ENCODE results near the gene GPBAR1.

GPBAR1 gene

DNA sequence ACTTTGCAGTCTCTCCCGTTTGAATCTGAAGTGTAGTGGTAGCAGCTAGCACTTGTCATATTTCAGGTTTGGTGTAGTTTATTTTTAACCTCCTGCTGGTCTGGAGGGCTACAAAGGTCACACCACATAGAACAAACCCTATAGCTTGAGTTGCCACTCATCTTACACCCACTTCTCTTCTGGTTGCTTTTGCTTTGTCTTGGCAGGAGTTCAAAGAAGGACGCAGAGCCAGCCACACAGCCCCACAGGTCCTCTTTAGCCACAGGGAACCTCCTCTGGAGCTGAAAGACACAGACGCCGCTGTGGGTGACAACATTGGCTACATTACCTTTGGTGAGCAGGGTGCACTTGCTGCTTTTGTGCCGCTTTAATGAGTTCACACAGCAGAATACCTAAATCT is 15.6 kb upstream of the GPBAR1 start:
- no peak for FAIRE-seq

DNA sequence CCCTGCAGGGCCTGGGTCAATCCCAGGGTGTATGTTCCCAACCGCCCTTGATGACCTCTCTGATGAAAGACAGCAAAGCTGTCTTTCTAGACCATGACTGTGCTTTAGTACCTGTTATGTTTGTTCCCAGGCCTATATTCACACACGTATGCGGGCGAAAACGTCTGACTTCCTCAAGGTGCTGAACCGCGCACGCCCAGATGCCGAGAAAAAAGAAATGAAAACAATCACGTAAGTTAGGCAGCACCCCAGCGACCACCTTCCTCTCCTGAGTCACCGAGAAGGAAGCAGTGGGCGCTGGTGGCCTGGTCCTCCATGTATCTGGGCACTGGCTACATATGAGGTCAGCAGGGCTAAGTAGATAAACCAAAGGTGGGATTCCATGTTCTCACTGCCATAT is 11.1 kb upstream of the GPBAR1 start:
- FAIRE-seq: no peak

DNA sequence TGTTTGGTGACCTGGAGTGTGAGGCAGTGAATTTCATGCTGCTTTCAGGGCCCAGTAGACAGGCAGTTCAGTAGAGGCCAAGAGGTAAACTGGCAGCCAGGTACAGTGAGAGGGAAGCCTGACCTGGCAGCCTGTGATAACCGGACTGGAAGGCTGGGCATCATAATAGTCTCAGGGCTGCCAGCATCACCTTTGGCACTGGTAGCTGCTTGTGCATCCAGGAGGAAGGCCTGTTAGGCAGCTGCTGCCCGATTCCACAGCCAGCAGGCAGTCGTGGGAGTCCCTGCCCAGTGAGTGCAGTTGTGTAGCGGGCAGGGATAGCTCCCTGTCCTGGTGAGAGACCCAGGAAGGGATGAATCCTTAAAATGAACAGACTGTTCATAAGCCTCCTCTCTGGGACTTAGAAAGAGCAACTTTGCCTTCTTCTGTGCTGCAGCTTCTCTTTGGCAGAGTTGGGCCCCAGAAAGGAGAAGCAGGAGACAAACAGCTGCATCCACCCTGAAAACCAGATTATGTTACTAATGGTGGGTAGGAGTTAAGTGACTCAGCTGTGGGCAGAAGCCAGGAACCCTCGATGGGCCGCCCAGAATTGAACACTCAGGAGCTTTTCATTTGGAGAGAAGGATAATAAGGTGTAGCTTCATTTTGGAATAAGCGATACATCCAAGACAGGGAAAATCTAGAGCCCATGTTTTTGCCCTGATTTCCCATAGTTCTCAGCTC is 8.1 kb upstream of the GPBAR1 start:
- no peak for FAIRE-seq

DNA sequence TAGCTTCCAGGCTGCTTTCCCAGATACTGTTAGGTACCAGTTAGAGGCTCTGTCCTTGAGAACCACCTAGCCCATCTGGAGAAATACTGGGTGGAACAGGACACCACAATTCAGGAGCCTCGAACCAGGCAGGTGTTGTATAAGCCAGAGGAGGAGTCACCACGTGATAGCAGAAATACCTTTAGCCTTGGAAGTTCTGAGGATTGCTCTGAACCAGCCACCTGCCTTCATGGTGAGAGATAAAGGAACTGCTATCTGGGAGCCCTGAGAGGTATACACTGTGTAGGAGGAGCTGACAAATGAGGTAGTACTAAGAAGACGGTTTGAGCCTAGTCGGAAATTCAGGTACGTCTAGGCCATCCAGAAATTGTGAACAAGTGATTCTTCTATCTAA is 7.6 kb upstream of the GPBAR1 start:
- FAIRE-seq: no peak

DNA sequence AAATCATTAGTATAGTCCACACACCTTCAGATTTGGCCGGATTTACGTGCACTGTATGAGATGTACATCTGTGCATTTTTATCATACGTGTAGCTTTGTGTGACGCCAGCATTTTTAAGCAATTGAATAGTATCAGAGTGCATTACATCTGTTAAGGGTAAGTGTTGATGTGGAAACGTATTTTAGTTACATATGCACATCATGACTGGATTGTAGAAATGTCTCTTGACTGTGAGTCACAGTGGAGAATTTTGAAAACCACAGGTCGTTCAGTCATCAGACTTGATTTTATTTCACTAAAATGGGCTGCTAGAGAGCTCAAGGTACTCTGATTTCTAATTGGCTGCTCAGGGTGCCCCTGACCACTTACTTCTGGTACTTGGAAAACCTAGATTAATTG is 5.4 kb upstream of the GPBAR1 start:
- FAIRE-seq: no peak

DNA sequence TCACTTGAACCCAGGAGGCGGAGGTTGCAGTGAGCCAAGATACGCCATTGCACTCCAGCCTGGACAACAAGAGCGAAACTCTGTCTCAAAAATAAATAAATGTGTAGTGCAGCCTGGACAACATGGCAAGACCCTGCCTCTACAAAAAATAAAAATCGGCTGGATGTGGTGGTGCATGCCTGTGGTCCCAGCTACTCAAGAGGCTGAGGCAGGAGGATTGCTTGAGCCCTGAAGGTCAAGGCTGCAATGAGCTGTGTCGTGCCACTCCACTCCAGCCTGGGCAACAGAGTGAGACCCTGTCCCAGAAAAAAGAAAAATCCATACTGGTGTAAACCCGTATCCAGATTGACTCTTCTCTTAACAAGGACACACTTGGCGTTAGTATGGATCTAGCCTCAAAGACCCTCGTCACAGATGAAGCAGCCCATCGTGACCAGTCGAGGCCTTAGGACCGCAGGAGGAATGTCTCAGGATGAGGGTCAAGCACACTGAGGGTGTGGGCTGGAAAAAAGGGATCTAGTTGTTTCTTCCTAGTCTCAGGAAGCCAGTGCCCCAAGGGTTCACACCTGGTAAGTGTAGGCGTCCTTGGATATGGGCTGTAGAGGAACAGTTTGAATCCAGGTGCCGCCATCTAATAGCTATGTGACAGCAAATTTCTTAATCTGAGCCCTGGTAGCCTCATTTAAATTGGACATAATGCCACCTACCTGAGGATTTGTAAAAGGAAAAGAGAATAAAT is 4.0 kb upstream of the GPBAR1 start:
- FAIRE-seq: no peak

DNA sequence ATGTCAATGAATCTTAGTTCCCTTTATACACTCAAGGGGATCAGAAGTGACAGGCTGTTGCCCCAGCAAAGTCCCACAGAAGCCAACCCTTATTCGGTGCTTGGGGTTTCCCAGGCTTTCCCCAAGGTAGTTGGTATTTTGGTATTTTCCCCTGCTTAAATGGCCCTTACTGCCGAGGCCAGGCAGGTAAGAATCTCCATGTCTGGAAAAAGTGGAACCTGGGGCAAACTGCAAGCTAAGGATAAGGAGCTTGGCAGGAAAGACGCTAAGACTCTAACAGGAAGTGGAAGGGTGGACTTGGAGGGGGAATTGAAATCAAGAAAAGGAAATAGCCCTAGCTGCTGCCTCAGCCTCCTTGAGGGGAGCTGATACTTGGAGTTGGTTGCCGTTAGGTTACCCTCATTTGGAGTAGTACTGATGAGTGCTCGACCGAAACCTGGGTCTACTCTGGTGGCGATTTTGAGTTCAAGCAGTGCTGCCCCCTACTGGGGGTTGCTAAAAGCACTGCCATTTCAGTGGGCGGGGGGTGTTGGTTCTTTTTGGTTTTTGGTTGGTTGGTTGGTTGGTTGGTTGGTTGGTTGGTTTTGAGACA is 3.3 kb upstream of the GPBAR1 start:
- FAIRE-seq: no peak

DNA sequence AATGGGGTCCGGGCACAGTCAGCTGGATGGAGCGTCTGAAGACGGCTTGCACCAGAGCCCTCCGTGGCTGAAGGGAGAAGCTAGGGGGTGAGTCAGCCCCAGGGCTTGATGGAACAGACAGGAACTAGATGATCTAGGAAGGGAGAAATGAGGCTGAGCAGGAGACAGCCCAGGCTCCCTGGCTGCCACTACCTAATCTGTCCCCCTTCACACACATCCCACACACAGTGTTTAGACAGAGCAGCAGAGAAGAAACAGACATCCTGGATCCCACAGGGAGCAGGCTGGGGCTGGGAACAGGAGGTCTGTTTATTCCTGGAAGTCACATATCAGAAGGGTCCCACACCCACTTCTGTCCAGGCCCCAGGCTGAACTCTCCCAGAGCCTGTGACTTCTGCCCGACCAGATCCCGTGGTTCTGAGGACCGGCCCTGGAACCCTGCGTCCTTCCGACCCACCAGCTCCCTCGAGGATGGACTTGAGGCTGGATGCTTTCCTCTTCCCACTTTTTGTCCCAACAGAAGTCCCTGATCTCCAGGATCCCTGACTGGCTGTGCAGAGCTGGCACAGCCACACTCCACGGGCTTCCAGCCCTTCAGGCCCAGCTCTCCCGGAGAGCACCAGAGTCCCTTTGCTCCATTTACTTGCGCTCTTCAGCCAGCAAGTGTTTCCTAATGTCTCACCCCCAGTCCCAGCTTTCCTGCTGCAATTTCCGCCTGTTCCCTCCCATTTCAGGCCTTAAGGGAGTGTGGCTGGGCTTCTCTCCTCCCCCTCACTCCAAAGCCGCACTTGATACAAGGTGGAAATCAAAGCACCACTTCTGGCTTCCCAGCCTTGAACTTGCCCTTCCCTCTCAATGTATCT is 1.5 kb upstream of the GPBAR1 start:
- FAIRE-seq: no peak

DNA sequence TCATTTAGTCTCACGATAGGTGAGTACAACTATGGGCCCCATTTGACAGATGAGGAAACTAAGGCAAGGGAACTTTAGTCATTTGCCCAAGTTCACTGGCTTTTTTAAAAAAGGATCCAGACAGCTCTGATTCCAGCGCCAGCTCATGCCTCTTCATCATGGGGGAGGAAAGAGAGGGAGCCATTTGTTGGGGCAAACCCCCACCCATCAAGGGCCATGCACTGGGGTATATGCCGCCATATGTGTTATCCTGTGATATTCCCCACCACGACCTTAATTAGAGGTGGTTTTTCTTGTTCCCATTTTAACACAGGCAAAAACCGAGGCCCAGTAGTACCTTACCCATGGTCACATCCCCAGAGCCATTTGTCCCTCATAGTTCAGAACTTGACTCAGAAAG is 649 bp upstream of the GPBAR1 start:
- FAIRE-seq: no peak

DNA sequence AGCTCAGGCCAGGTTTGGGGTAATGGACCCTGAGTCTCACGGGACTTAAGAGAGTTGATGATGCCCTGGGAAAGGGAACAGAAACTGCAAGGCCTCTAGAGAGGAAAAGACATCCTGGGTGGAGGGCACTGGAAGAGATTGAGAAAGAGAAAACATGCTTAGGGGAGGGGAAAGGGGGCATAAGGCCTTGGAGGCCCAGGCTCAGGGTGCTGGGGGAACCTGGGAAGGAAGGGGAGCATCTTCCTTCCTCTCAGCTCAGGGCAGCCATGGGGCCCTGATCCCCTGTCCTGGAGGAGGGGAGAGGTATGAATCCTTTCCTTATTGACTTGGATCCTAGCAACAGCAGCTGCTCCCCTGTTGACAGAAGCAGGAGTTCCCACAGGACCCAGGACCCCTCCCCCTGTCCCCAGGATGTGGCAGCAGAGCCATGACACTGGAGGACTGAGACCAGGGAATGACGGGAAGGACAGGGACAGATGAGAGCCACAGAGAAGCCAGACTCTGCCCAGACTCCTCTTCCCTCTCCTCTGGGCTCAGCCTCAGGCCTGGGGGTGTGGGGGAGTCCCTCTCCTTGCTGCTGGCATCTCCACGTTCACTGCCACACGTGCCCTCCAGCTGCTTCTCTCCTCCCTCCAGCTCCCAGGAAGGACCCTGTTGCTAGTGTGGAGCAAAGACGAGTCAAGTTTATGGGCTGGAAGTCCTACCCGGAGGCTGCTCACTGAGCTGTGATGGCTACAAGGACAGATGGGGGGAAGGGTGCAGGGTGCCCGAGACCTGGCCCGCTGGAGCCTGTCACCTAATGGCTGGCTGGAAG is 815 bp downstream of the GPBAR1 start:
- FAIRE-seq: no peak

DNA sequence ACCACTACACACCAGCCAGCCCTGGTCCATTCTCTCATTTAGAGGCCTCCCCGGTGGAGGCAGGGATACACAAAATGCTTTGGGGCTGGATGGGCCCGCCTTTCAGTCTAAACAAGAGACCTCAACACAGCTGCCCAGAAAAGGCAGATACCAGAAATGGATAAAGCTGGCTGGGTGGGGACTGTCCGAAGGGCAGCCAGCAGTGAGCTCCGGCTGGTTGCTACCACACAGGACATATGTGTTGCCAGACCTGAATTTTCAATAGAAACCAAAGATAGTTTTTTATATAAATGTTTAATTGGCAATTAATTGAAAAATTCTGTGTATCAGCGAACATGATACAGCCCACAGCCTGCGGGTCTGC is 1.4 kb downstream of the GPBAR1 start:
- no peak for FAIRE-seq

DNA sequence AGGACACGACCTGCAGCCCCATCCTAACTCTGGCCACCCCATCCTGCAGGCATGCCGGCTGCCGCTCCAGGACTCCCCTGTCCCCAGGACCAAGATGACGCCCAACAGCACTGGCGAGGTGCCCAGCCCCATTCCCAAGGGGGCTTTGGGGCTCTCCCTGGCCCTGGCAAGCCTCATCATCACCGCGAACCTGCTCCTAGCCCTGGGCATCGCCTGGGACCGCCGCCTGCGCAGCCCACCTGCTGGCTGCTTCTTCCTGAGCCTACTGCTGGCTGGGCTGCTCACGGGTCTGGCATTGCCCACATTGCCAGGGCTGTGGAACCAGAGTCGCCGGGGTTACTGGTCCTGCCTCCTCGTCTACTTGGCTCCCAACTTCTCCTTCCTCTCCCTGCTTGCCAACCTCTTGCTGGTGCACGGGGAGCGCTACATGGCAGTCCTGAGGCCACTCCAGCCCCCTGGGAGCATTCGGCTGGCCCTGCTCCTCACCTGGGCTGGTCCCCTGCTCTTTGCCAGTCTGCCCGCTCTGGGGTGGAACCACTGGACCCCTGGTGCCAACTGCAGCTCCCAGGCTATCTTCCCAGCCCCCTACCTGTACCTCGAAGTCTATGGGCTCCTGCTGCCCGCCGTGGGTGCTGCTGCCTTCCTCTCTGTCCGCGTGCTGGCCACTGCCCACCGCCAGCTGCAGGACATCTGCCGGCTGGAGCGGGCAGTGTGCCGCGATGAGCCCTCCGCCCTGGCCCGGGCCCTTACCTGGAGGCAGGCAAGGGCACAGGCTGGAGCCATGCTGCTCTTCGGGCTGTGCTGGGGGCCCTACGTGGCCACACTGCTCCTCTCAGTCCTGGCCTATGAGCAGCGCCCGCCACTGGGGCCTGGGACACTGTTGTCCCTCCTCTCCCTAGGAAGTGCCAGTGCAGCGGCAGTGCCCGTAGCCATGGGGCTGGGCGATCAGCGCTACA is 2.1 kb downstream of the GPBAR1 start:
- no peak for FAIRE-seq

DNA sequence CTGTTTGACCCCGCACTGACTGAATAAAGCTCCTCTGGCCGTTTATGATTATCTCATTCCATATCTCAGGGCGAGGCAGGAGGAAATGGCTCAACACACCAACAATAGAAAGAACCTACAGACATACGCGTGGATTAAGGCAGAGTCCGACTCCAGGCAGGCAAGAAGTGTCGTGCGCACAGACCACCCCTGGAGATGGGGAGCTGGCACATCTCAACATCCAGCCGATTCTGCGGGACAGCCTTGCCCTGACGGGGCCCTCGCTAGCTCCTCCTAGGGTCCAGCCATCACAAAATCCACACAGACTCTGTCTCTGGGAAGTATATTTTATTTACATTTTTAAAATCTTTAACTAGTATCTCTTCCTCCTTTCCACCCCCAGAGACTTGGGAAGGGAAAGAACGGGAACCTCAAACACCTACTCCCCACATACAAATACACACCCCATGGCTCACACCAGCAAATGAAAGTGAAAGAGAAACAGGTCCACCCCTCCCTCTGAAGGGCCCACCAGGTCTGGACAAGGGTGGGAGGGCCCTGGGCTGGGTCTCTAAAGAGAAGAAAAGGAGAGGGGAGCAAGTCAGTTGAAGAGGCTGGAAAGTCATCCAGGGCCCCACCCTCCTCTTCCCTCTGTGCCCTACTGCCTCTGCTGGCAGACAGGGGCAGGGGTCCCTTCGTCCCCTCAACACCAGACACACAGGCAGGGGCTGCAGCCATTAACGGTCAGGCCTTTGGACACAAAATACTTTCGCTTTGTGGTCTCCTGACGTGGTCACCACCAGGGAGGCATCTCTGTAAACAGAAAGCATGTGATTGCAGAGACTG is 3.2 kb downstream of the GPBAR1 start:
- no peak for FAIRE-seq

DNA sequence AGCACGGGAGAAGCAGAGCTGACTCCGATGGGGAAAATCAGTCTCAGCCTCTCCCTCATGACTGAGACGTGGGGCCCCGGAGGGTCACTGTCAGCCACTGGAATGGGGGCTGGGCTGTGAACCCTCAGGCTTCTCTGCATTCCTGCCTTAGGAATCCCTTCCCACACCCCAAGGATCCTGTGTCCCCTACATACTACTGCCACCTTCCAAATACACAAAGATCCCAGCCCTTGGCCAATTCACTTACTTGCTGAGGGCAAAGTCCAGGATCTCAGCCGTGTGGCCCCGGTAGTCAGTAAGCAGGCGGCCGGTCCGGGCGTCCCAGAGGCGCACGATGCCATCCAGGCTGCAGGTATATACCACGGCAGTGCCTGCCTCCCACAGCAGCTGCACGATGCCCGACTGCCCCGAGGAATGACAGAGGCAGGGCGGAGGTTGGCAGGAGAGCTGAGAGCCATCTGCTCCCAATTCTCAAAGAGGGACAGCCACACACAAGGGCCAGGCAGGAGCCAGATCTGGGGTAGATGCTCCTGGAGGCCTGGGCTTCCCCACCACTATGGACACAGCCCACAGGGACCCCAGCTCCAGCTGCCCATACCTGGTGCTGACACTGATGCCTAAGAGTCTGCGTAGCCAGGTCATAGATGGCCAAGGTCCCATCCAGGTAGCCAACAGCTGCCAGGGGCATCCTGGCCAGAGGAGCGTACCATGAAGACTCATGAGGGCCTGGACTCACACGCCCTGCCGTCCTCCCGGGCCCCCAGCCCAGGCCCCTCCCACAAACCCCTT is 4.2 kb downstream of the GPBAR1 start:
- FAIRE-seq: no peak

DNA sequence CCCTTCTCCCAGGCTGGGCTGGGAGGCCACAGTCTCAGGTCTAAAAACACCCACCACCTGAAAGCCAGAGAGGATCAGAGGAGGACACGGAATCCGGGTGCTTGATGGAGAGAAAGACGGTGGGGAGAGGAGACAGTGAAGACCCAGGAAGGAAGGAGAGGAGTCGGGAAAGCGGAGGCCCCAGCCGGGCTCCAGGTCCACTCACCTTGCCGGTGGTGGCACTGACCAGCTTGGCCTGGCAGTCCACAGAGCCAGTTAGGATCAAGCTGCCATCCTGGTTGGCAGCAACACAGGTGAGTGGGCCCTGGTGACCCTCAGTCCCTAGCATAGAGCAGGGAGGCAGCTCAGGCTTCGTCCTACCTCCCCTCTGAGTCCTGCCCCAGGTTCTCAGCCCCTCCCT is 4.8 kb downstream of the GPBAR1 start:
- no peak for FAIRE-seq

DNA sequence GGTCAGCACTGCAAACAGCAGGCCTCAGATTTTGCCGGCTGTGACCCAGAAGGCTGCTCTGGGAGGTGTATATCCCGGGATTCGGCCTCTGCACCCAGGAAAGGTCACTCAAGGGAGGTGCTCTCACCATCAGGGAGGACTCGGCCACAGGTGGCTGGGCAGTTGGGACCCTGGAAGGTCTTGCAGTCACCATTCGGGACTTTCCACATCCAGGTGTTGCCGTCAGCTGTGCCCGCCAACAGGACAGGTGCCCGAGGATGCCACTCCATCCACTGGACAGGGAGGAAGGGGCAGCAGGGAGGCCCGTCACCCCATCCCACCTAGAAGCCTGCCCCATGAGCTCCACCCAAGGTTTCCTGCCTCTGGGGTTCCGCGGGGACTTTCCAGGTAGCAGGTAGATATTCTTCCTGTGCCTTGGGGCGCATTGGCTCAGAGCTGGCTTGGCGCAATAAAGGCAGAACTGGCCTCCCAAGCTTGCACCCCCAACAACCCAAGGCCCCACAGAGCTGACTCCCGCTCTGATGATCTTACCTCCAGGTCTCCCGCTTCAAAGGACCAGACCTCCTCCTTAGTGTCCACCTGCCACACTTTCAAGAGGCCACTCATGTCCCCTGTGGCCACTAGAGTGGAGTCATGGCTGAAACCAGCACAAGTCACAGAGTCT is 5.6 kb downstream of the GPBAR1 start:
- no peak for FAIRE-seq

DNA sequence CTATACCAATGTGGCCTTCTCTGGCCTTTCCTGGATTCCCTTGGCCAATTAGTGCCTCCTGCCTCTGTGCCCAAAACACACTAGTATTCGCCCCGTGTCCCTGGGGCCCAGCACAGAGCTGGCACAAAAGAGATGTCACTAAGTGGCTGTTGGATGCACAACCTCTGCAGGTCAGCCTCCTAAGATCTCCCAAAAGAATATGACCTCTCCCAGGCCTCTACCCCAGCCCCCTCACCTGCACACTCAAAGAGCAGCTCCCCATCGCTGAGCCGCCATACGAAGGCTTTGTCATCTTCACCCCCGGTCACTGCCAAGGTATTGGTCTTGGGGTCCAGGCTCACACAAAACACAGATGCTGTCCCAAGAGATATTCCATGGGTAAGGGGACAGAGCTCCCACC is 6.4 kb downstream of the GPBAR1 start:
- FAIRE-seq: no peak

DNA sequence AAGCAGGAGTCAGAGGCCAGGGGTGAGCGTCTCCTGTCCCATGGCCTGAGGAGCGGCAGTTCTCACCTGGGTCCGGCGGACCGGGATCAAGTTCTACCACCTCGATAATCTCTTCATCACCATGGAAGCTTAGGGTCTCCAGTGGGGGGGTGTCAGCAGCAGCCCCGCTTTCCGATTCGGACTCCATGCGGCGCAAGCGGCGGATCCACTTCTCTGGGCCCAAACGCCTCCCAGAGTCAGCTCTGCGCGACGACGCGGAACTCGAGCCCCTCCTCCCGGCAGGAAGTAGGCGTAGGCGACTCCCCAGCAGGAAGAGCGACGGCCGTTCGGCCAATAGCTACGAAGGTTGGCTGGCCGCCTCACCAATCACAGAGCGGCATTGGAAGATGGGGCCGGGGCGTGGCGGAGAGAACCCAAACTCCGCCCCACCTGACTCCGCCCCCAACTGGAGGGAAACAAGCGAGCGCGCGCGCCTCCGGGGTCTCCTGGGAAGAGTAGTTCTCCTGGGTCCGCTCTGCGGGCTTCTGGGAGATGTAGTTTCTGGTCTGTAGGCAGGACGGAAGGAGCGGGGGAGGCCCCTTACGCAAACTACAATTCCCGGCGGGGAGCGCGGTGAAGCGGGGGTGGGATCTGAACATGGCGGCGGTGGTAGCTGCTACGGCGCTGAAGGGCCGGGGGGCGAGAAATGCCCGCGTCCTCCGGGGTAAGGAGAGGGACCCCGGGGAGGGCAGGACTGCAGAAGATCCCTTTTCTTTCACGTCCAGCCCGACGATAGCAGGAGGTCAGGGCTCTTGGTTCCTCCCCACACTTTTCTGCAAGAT is 9.3 kb downstream of the GPBAR1 start, which contains the start of the genes AAMP and PNKD:
Gene AAMP, minus strand, starts transcription at position 238 of the 821 bp plus-strand sequence. Its CDS starts 51 bp downstream, at position 187.
Gene PNKD, plus strand, starts transcription at position 620 of the 821 bp plus-strand sequence. Its CDS starts 17 bp downstream, at position 637.
- peak; percentile 97 for FAIRE-seq

All from TTC549 (cell line).